Common myeloid progenitor, CD34-positive (primary cell): ENCODE results near the gene CCNK.

Source experiments
- CTCF ChIA-PET: fragments of 350-600 bp; sonication (Branson Sonifier 250); formaldehyde crosslinking; loops from one replicate; lab custom pipeline; 2021; ENCODE audit warnings: antibody characterized with exemption; lab: Charles Lee
- POLR2A ChIA-PET: fragments of 350-600 bp; sonication (Branson Sonifier 250); formaldehyde crosslinking; loops from one replicate; lab custom pipeline; 2021; ENCODE audit warnings: antibody characterized with exemption; lab: Charles Lee
- DNase-seq, 3 donors: peaks; one replicate each; pipeline versions ENCODE4 v3.0.0 to v3.0.0-alpha.2; 2013
- H3K27ac ChIP-seq, 2 experiments: 1 replicate in 1 of 2; 2 replicates in 1 of 2; pipeline ENCODE4 v1.7.0; 2013; ENCODE audit warnings: inconsistent platforms in 2 of 2, low read length in 2 of 2, mild to moderate bottlenecking in 2 of 2, low read depth in 1 of 2, moderate library complexity in 1 of 2; ENCODE audit not compliant: severe bottlenecking in 2 of 2, insufficient read depth in 1 of 2, poor library complexity in 1 of 2
- H3K27me3 ChIP-seq, 5 experiments: replicated peaks in 2 of 5; 1 replicate in 3 of 5; 2 replicates in 2 of 5; pipeline versions ENCODE4 v1.6.1 to v1.7.0; 2013; ENCODE audit warnings: low read length in 4 of 5, mild to moderate bottlenecking in 2 of 5, moderate library complexity in 2 of 5, inconsistent platforms in 1 of 5; ENCODE audit not compliant: insufficient read depth in 5 of 5, control insufficient read depth in 4 of 5
- H3K36me3 ChIP-seq, 4 experiments: 1 replicate in 2 of 4; 2 replicates in 2 of 4; pipeline versions ENCODE4 v1.6.1 to v1.7.0; 2013; ENCODE audit warnings: low read length in 3 of 4, control low read depth in 1 of 4, mild to moderate bottlenecking in 1 of 4; ENCODE audit not compliant: control insufficient read depth in 4 of 4, insufficient read depth in 4 of 4
- H3K4me1 ChIP-seq, 4 experiments: 1 replicate in 3 of 4; 2 replicates in 1 of 4; pipeline versions ENCODE4 v1.6.1 to v1.7.1; 2013; ENCODE audit warnings: low read length in 3 of 4, mild to moderate bottlenecking in 3 of 4, control low read depth in 1 of 4, inconsistent platforms in 1 of 4, moderate library complexity in 1 of 4; ENCODE audit not compliant: control insufficient read depth in 4 of 4, insufficient read depth in 4 of 4; ENCODE audit errors: control extremely low read depth in 1 of 4
- H3K4me3 ChIP-seq, 7 experiments: 1 replicate in 4 of 7; 2 replicates in 3 of 7; pipeline versions ENCODE4 v1.5.1 to v1.7.0; 2013; ENCODE audit warnings: mild to moderate bottlenecking in 7 of 7, low read length in 6 of 7, moderate library complexity in 6 of 7, inconsistent platforms in 2 of 7, low read depth in 2 of 7, control low read depth in 1 of 7; ENCODE audit not compliant: insufficient read depth in 4 of 7, control insufficient read depth in 1 of 7; ENCODE audit errors: extremely low read depth in 1 of 7
- H3K9me3 ChIP-seq, 5 experiments: 1 replicate in 4 of 5; 2 replicates in 1 of 5; pipeline versions ENCODE4 v1.6.1 to v1.7.1; 2013; ENCODE audit warnings: low read length in 4 of 5, mild to moderate bottlenecking in 2 of 5, inconsistent platforms in 1 of 5, low read depth in 1 of 5, moderate library complexity in 1 of 5; ENCODE audit not compliant: control insufficient read depth in 4 of 5, insufficient read depth in 2 of 5; ENCODE audit errors: control extremely low read depth in 1 of 5
- WGBS: methylation state at CpG from one replicate; pipeline ENCODE4 v1.1.5; 2013; ENCODE audit not compliant: insufficient coverage; 5-methylcytosine and 5-hydroxymethylcytosine counted together

CCNK gene

GRCh38 chr14:99550387-99550992 lies 69.3 kb downstream of the CCNK start:
- no peaks in the 10 kb centered on the region for H3K9me3 ChIP-seq
- DNase-seq, result no peak
- peaks cover 0 to 2% (median 1%) of the 10 kb centered on the region in 5 experiments for H3K27me3 ChIP-seq
- 95% methylated on average over 10 of the region's 11 CpGs for WGBS
- ChIA-PET CTCF (interaction anchor here (1.3 to 1.4 kb wide), 2 partner anchors 13 to 78 kb away, joined by 3 to 5 read pairs; no protein-coding TSS in a partner anchor), POLR2A (no interaction called here)
- H3K4me3 ChIP-seq, result no peak overlapping the region
- no peaks in the 10 kb centered on the region for H3K4me1 ChIP-seq
- H3K27ac ChIP-seq, result no peak overlapping the region
- H3K36me3 ChIP-seq, result no peaks in the 10 kb centered on the region

- Histone ChIP-seq H3K36me3 (no peaks in the 10 kb centered on the region), H3K4me1 (no peaks in the 10 kb centered on the region), H3K27ac (no peak overlapping the region), H3K9me3 (no peaks in the 10 kb centered on the region), H3K4me3 (no peak overlapping the region), H3K27me3 (peaks cover 0 to 1% (median 0%) of the 10 kb centered on the region in 5 experiments)
- CTCF ChIA-PET, result interaction anchor here (1.3 kb wide), 2 partner anchors 18 to 77 kb away, joined by 3 to 5 read pairs; no protein-coding TSS in a partner anchor
- POLR2A ChIA-PET, result no interaction called here
- 88% methylated on average over 11 of the region's 11 CpGs for WGBS
- DNase-seq, result no peak
These were observed 70.1 kb downstream of the CCNK start for GRCh38 chr14:99551034-99551922.

GRCh38 chr14:99552021-99552553 lies 70.9 kb downstream of the CCNK start:
- ChIA-PET CTCF (interaction anchor here (1.3 kb wide), 1 partner anchor 19 kb away, joined by 3 read pairs; no protein-coding TSS in a partner anchor), POLR2A (no interaction called here)
- WGBS, result 90% methylated on average over 6 of the region's 9 CpGs
- Histone ChIP-seq H3K4me3 (no peak overlapping the region), H3K9me3 (no peaks in the 10 kb centered on the region), H3K4me1 (no peaks in the 10 kb centered on the region), H3K36me3 (no peaks in the 10 kb centered on the region), H3K27ac (no peak overlapping the region), H3K27me3 (peaks cover 0 to 1% (median 0%) of the 10 kb centered on the region in 5 experiments)
- no peak for DNase-seq

GRCh38 chr14:99552572-99553216 lies 71.5 kb downstream of the CCNK start:
- WGBS, result 92% methylated on average over 10 of the region's 13 CpGs
- DNase-seq, result no peak

GRCh38 chr14:99554184-99554583 lies 73.0 kb downstream of the CCNK start:
- peaks cover 0 to 1% (median 0%) of the 10 kb centered on the region in 5 experiments for H3K27me3 ChIP-seq
- CTCF ChIA-PET, result interaction anchor here (1.1 kb wide), 1 partner anchor 11 kb away, joined by 3 read pairs; no protein-coding TSS in a partner anchor
- WGBS, result 84% methylated on average over 12 of the region's 12 CpGs

More at GRCh38 chr14:99552572-99553216, 71.5 kb downstream of the CCNK start:
- no peak overlapping the region for H3K27ac ChIP-seq
- H3K9me3 ChIP-seq, result no peaks in the 10 kb centered on the region
- no peaks in the 10 kb centered on the region for H3K4me1 ChIP-seq
- CTCF ChIA-PET, result interaction anchor here (1.1 to 1.3 kb wide), 2 partner anchors 9 to 19 kb away, joined by 3 read pairs; no protein-coding TSS in a partner anchor
- no peaks in the 10 kb centered on the region for H3K36me3 ChIP-seq
- peaks cover 0 to 1% (median 0%) of the 10 kb centered on the region in 5 experiments for H3K27me3 ChIP-seq
- H3K4me3 ChIP-seq, result no peak overlapping the region
- POLR2A ChIA-PET, result no interaction called here

GRCh38 chr14:99554757-99555531 lies 73.7 kb downstream of the CCNK start:
- Histone ChIP-seq H3K27ac (no peak overlapping the region), H3K27me3 (peaks cover 0 to 1% (median 0%) of the 10 kb centered on the region in 5 experiments), H3K9me3 (no peaks in the 10 kb centered on the region), H3K4me3 (no peak overlapping the region), H3K4me1 (no peaks in the 10 kb centered on the region), H3K36me3 (no peaks in the 10 kb centered on the region)
- no peak for DNase-seq
- CTCF ChIA-PET, result interaction anchor here (0.8 kb wide), 1 partner anchor 15 kb away, joined by 3 read pairs; no protein-coding TSS in a partner anchor
- POLR2A ChIA-PET, result no interaction called here
- WGBS, result 91% methylated on average over 8 of the region's 9 CpGs

More at GRCh38 chr14:99554184-99554583, 73.0 kb downstream of the CCNK start:
- Histone ChIP-seq H3K36me3 (no peaks in the 10 kb centered on the region), H3K9me3 (no peaks in the 10 kb centered on the region), H3K27ac (no peak overlapping the region), H3K4me1 (no peaks in the 10 kb centered on the region), H3K4me3 (no peak overlapping the region)
- no peak for DNase-seq
- POLR2A ChIA-PET, result no interaction called here
